HCT116 (cell line): Measurements from ENCODE around the gene RCOR2.

ENCODE experiments used
- CBX3 ChIP-seq: IDR thresholded peaks from 2 replicates; pipeline ENCODE4 v1.6.1; 2012; ENCODE audit warnings: low read depth
- EZH2 ChIP-seq: fragments of 200-600 bp; sonication (generic); IDR thresholded peaks from 2 replicates; pipeline ENCODE4 v1.6.1; 2017; ENCODE audit warnings: antibody characterized with exemption, mixed run types
- POLR2AphosphoS5 ChIP-seq: IDR thresholded peaks from 2 replicates; pipeline ENCODE4 v1.6.1; 2011; ENCODE audit warnings: mild to moderate bottlenecking, low read depth, low read length, moderate library complexity
- SIN3A ChIP-seq: IDR thresholded peaks from 2 replicates; pipeline ENCODE4 v1.6.1; 2012; ENCODE audit warnings: low read depth
- ZNF274 ChIP-seq: fragments of 200-500 bp; sonication (Bioruptor generic); IDR thresholded peaks from 2 replicates; pipeline ENCODE4 v1.6.1; 2014; ENCODE audit warnings: mild to moderate bottlenecking, low read depth, low read length, inconsistent platforms
- TF ChIP-seq, protein P1 (sequence below), 3 experiments: fragments of 200-600 bp in 1 of 3; sonication (generic) in 1 of 3; IDR thresholded peaks in 2 of 3; conservative IDR thresholded peaks in 1 of 3; 2 replicates each; pipeline ENCODE4 v1.5.1; 2012 to 2017; ENCODE audit warnings: low read depth in 2 of 3, low read length in 2 of 3, antibody characterized with exemption in 1 of 3, borderline replicate concordance in 1 of 3, control low read depth in 1 of 3, mild to moderate bottlenecking in 1 of 3, mixed read lengths in 1 of 3, mixed run types in 1 of 3, moderate library complexity in 1 of 3; ENCODE audit not compliant: insufficient read depth in 1 of 3

DNA sequence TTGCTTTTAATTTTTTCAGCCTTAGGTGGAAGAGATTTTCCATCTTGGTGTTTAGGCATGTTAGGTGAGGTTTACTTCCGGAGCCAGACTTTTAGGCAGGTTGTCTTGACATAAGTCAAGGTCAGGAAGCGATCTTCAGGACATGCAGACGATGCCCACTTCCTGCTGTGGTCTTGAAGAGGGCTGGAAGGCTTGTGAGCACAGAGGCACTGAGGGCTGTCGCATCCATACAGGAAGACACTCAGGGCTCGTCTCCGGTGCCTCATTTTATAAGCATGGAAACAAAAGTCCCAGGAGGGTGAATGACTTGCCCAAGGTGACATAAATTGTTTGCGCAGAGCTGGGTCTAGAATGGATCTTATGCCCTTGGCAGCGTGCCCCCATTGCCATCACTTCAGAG is 47.3 kb downstream of the RCOR2 start:
- TF ChIP-seq ZNF274 (no peak), CBX3 (no peak), POLR2AphosphoS5 (no peak), EZH2 (no peak), SIN3A (no peak)
- TF ChIP-seq, protein P1, sequence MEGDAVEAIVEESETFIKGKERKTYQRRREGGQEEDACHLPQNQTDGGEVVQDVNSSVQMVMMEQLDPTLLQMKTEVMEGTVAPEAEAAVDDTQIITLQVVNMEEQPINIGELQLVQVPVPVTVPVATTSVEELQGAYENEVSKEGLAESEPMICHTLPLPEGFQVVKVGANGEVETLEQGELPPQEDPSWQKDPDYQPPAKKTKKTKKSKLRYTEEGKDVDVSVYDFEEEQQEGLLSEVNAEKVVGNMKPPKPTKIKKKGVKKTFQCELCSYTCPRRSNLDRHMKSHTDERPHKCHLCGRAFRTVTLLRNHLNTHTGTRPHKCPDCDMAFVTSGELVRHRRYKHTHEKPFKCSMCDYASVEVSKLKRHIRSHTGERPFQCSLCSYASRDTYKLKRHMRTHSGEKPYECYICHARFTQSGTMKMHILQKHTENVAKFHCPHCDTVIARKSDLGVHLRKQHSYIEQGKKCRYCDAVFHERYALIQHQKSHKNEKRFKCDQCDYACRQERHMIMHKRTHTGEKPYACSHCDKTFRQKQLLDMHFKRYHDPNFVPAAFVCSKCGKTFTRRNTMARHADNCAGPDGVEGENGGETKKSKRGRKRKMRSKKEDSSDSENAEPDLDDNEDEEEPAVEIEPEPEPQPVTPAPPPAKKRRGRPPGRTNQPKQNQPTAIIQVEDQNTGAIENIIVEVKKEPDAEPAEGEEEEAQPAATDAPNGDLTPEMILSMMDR (IDR thresholded peaks at IDR 0.05 in 2 of 3, conservative IDR thresholded peaks at IDR 0.05 in 1 of 3; ENCODE audit: borderline replicate concordance in 1 of 3, insufficient read depth in 1 of 3, low read depth in 2 of 3, low read length in 2 of 3), result no peak
